ENCODE measurements around the gene SMIM45.

SMIM45 gene

GRCh38 chr22:41932353-41932752 is 19.6 kb upstream of the SMIM45 start:
- TF ChIP-seq, protein P1, sequence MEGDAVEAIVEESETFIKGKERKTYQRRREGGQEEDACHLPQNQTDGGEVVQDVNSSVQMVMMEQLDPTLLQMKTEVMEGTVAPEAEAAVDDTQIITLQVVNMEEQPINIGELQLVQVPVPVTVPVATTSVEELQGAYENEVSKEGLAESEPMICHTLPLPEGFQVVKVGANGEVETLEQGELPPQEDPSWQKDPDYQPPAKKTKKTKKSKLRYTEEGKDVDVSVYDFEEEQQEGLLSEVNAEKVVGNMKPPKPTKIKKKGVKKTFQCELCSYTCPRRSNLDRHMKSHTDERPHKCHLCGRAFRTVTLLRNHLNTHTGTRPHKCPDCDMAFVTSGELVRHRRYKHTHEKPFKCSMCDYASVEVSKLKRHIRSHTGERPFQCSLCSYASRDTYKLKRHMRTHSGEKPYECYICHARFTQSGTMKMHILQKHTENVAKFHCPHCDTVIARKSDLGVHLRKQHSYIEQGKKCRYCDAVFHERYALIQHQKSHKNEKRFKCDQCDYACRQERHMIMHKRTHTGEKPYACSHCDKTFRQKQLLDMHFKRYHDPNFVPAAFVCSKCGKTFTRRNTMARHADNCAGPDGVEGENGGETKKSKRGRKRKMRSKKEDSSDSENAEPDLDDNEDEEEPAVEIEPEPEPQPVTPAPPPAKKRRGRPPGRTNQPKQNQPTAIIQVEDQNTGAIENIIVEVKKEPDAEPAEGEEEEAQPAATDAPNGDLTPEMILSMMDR (conservative IDR thresholded peaks at IDR 0.05; ENCODE audit: low read depth, low read length) = no peak
- H3K4me3 ChIP-seq (ENCODE audit: low read depth, low read length) = no peak overlapping the region
- DNase-seq (ENCODE audit: low read depth) = no peak

- TF ChIP-seq, protein P1 (conservative IDR thresholded peaks at IDR 0.05; ENCODE audit: low read depth, low read length) = no peak
- no peak for DNase-seq (ENCODE audit: low read depth)
- no peak overlapping the region for H3K4me3 ChIP-seq (ENCODE audit: low read depth, low read length)
Observed at GRCh38 chr22:41933411-41934177, 18.4 kb upstream of the SMIM45 start.

DNA sequence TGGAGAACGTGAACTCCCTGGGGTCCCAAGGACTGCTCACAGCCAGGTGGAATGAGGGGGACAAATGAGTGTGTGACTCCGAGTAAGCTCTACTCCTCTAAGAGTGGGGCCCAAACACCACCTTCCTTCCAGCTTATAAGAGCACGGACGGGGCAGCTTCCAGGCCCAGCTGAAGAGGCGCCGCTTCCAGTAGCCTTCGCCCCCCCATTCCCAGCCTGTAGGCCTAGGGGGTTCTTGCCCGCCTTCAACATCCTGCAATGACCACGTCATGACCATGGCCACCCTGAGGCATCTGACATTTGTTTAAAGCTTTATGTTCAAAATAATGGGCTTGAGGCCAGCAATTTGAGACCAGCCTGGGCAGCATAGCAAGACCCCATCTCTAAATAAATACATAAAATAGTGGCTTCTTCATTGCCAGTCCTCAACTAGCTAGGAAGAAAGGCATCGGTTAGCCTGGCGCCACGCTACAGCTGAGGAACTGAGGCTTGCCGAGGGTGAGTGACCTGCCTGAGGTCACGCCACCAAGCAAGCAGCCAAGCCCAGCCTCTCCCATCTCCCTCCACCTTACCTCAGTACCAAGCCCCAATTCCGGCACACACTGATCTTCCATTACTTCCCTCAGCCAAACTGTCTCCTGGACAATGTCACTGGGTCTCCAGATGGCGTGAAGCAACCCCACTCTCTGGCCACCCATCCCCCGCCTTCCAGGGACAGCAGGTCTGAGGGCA is 17.5 kb upstream of the SMIM45 start:
- DNase-seq (ENCODE audit: low read depth) = no peak
- no peak overlapping the region for H3K4me3 ChIP-seq (ENCODE audit: low read depth, low read length)
- TF ChIP-seq, protein P1 (conservative IDR thresholded peaks at IDR 0.05; ENCODE audit: low read depth, low read length) = no peak

GRCh38 chr22:41935015-41935351 is 17.0 kb upstream of the SMIM45 start:
- no peak overlapping the region for H3K4me3 ChIP-seq (ENCODE audit: low read depth, low read length)
- DNase-seq (ENCODE audit: low read depth) = no peak
- TF ChIP-seq, protein P1 (conservative IDR thresholded peaks at IDR 0.05; ENCODE audit: low read depth, low read length) = no peak

DNA sequence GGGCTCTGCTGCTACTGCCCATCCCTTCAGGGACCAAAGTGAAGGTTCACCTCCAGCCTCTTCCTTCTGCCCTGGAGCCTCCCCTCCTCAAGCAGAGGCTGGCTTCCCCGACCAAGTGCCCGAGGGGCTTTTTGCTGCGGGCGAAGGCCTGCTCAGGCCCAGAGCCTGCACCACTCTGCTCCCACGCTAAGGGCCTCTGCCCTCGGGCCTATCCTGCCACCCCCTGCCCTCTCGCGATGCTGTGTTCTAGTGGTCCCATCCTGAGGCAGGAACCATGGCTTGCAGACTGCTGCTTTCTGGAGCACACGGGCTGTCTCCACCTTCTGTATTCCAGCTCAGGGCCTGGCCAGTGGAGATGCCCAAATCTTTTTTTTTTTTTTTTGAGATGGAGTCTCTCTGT is 16.4 kb upstream of the SMIM45 start:
- no peak overlapping the region for H3K4me3 ChIP-seq (ENCODE audit: low read depth, low read length)
- TF ChIP-seq, protein P1 (conservative IDR thresholded peaks at IDR 0.05; ENCODE audit: low read depth, low read length) = no peak
- no peak for DNase-seq (ENCODE audit: low read depth)

DNA sequence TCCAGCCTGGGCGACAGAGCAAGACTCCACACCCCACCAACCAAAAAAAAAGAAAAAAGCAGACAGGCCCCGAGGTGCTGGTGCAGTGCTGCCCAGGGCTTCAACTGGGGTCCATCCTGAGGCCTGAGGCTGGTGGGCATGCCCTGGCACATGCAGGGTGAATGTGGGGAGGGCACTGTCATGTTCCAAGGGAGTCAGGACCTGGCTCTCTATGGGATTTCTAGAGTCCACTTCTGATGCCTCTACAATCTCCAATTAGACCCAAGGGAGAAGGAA is 15.1 kb upstream of the SMIM45 start:
- DNase-seq (ENCODE audit: low read depth) = no peak
- no peak overlapping the region for H3K4me3 ChIP-seq (ENCODE audit: low read depth, low read length)
- TF ChIP-seq, protein P1 (conservative IDR thresholded peaks at IDR 0.05; ENCODE audit: low read depth, low read length) = no peak

All from choroid plexus epithelial cell (primary cell).